CD4-positive, alpha-beta T cell treated with Interleukin-21 for 1 hour (primary cell): Measurements from ENCODE around the gene LIPG.

Source experiments
- DNase-seq: peaks from one replicate; pipeline ENCODE4 v3.0.0-alpha.2; 2020

The LIPG gene

GRCh38 chr18:49613641-49614151 is 51.8 kb downstream of the LIPG start:
- no peak for DNase-seq

GRCh38 chr18:49616618-49617328 is 54.9 kb downstream of the LIPG start:
- no peak for DNase-seq

GRCh38 chr18:49617329-49617695 is 55.5 kb downstream of the LIPG start:
- no peak for DNase-seq

GRCh38 chr18:49617865-49618264 is 56.0 kb downstream of the LIPG start:
- DNase-seq: no peak

GRCh38 chr18:49618742-49619681 is 57.2 kb downstream of the LIPG start:
- DNase-seq: no peak

- DNase-seq: no peak
Measured at GRCh38 chr18:49619801-49620200, 57.9 kb downstream of the LIPG start.

GRCh38 chr18:49621301-49621700 is 59.4 kb downstream of the LIPG start:
- DNase-seq: no peak

- no peak for DNase-seq
Measured at GRCh38 chr18:49621717-49622351, 60.0 kb downstream of the LIPG start.

GRCh38 chr18:49623571-49623970 is 61.7 kb downstream of the LIPG start:
- DNase-seq: no peak

GRCh38 chr18:49625021-49625691 is 63.3 kb downstream of the LIPG start:
- no peak for DNase-seq

- no peak for DNase-seq
Measured at GRCh38 chr18:49626842-49627467, 65.1 kb downstream of the LIPG start.

GRCh38 chr18:49628119-49628518 is 66.3 kb downstream of the LIPG start:
- no peak for DNase-seq

GRCh38 chr18:49628881-49629795 is 67.3 kb downstream of the LIPG start:
- no peak for DNase-seq

- no peak for DNase-seq
Measured at GRCh38 chr18:49630246-49630699, 68.4 kb downstream of the LIPG start.

- DNase-seq: no peak
Measured at GRCh38 chr18:49631146-49631866, 69.4 kb downstream of the LIPG start.

GRCh38 chr18:49632588-49632987 is 70.7 kb downstream of the LIPG start:
- DNase-seq: no peak

GRCh38 chr18:49638209-49638785 is 76.4 kb downstream of the LIPG start:
- no peak for DNase-seq

- DNase-seq: no peak
Measured at GRCh38 chr18:49638891-49639557, 77.2 kb downstream of the LIPG start.

- DNase-seq: no peak
Measured at GRCh38 chr18:49639643-49640391, 78.0 kb downstream of the LIPG start.
